Adrenal gland (tissue), 5 donors: ENCODE measurements around the gene MS4A13.

ENCODE experiments used
- POLR2A ChIP-seq, 2 donors: fragments of 450-650 bp; IDR thresholded peaks; one replicate each; pipeline ENCODE4 v1.6.1; 2017; ENCODE audit warnings: antibody characterized with exemption in 2 of 2, mild to moderate bottlenecking in 2 of 2, moderate library complexity in 1 of 2
- TF ChIP-seq, protein P1 (sequence below), 6 experiments: fragments of 450-650 bp in 4 of 6; fragments of 200-600 bp in 2 of 6; sonication (generic) in 1 of 6; IDR thresholded peaks; 1 replicate in 5 of 6; 2 replicates in 1 of 6; pipeline versions ENCODE4 v1.5.1 to v1.8.0; 2016 to 2021; ENCODE audit warnings: antibody characterized with exemption in 6 of 6, mild to moderate bottlenecking in 2 of 6, moderate library complexity in 1 of 6
- donor health status: DM: no; HTN: no; CAD: no.

GRCh38 chr11:60589611-60590010 is 74.4 kb downstream of the MS4A13 start:
- TF ChIP-seq, protein P1, sequence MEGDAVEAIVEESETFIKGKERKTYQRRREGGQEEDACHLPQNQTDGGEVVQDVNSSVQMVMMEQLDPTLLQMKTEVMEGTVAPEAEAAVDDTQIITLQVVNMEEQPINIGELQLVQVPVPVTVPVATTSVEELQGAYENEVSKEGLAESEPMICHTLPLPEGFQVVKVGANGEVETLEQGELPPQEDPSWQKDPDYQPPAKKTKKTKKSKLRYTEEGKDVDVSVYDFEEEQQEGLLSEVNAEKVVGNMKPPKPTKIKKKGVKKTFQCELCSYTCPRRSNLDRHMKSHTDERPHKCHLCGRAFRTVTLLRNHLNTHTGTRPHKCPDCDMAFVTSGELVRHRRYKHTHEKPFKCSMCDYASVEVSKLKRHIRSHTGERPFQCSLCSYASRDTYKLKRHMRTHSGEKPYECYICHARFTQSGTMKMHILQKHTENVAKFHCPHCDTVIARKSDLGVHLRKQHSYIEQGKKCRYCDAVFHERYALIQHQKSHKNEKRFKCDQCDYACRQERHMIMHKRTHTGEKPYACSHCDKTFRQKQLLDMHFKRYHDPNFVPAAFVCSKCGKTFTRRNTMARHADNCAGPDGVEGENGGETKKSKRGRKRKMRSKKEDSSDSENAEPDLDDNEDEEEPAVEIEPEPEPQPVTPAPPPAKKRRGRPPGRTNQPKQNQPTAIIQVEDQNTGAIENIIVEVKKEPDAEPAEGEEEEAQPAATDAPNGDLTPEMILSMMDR (IDR thresholded peaks at IDR 0.05), result peak in 1 of 6 experiments; percentile 10
- TF ChIP-seq POLR2A (IDR thresholded peaks at IDR 0.05), result no peak
